ENCODE measurements around the gene CDK12.

The CDK12 gene

GRCh38 chr17:39580082-39580468, 118.8 kb downstream of the CDK12 start:
- TF ChIP-seq CTCF (IDR thresholded peaks at IDR 0.05; ENCODE audit: low read depth, low read length, missing control alignments): no peak
- no peak overlapping the region for H3K4me3 ChIP-seq (ENCODE audit: low read depth, low read length)
- DNase-seq (ENCODE audit: low read depth): no peak
- in situ Hi-C loops (cut with HindIII; ENCODE audit: low sequenced_read_pairs): no loop called here

- in situ Hi-C loops (cut with HindIII; ENCODE audit: low sequenced_read_pairs): no loop called here
- no peak for TF ChIP-seq CTCF (IDR thresholded peaks at IDR 0.05; ENCODE audit: low read depth, low read length, missing control alignments)
- DNase-seq (ENCODE audit: low read depth): no peak
- no peak overlapping the region for H3K4me3 ChIP-seq (ENCODE audit: low read depth, low read length)
These were observed 119.9 kb downstream of the CDK12 start for GRCh38 chr17:39581071-39581758.

GRCh38 chr17:39581759-39582085, 120.4 kb downstream of the CDK12 start:
- TF ChIP-seq CTCF (IDR thresholded peaks at IDR 0.05; ENCODE audit: low read depth, low read length, missing control alignments): no peak
- no peak for DNase-seq (ENCODE audit: low read depth)
- H3K4me3 ChIP-seq (ENCODE audit: low read depth, low read length): no peak overlapping the region
- in situ Hi-C loops (cut with HindIII; ENCODE audit: low sequenced_read_pairs): no loop called here

- no peak overlapping the region for H3K4me3 ChIP-seq (ENCODE audit: low read depth, low read length)
- no peak for DNase-seq (ENCODE audit: low read depth)
- no peak for TF ChIP-seq CTCF (IDR thresholded peaks at IDR 0.05; ENCODE audit: low read depth, low read length, missing control alignments)
- in situ Hi-C loops (cut with HindIII; ENCODE audit: low sequenced_read_pairs): no loop called here
These were observed 121.4 kb downstream of the CDK12 start for GRCh38 chr17:39582658-39583057.

Data from astrocyte of the cerebellum (primary cell).